Heart left ventricle (tissue), 16 donors: Measurements from ENCODE around the gene VASH1. TPM values are rescaled to one million over a fixed set of nuclear protein-coding genes. Genes with fewer than 3 reads are reported as not detected.

Experiments
- ATAC-seq, 4 donors: fragments of 200-7000 bp; cut with Tn5 transposase; one replicate each; pipeline ENCODE4 v1.9.1; 2020 to 2022; ENCODE audit warnings: moderate library complexity in 4 of 4, mild to moderate bottlenecking in 3 of 4, moderate number of reproducible peaks in 1 of 4
- DNase-seq, 5 donors: peaks; one replicate each; pipeline ENCODE4 v3.0.0-alpha.2; 2020
- H3K27ac ChIP-seq, 12 donors: fragments of 200-600 bp; sonication (generic) in 4 of 12; one replicate each; pipeline versions ENCODE4 v1.5.0 to v1.8.0; 2016 to 2022; ENCODE audit warnings: mild to moderate bottlenecking in 2 of 12
- H3K27me3 ChIP-seq, 9 donors: fragments of 200-600 bp; sonication (generic) in 2 of 9; one replicate each; pipeline versions ENCODE4 v1.5.1 to v1.8.0; 2016 to 2022; ENCODE audit warnings: mild to moderate bottlenecking in 3 of 9
- H3K36me3 ChIP-seq, 9 donors: fragments of 200-600 bp; sonication (generic) in 2 of 9; one replicate each; pipeline versions ENCODE4 v1.5.0 to v1.8.0; 2018 to 2022; ENCODE audit warnings: mild to moderate bottlenecking in 2 of 9
- H3K4me1 ChIP-seq, 12 donors: fragments of 200-600 bp; sonication (generic) in 4 of 12; one replicate each; pipeline versions ENCODE4 v1.5.0 to v1.8.0; 2016 to 2022; ENCODE audit warnings: mild to moderate bottlenecking in 3 of 12
- H3K4me3 ChIP-seq, 12 donors: fragments of 200-600 bp; sonication (generic) in 4 of 12; one replicate each; pipeline versions ENCODE4 v1.5.0 to v1.8.0; 2017 to 2022; ENCODE audit warnings: mild to moderate bottlenecking in 9 of 12, moderate library complexity in 4 of 12
- H3K9me3 ChIP-seq, 12 donors: fragments of 200-600 bp; sonication (generic) in 4 of 12; one replicate each; pipeline versions ENCODE4 v1.5.0 to v1.8.0; 2016 to 2022; ENCODE audit warnings: mild to moderate bottlenecking in 1 of 12
- POLR2A ChIP-seq, 2 donors: fragments of 450-650 bp; IDR thresholded peaks; one replicate each; pipeline ENCODE4 v1.6.1; 2017; ENCODE audit warnings: antibody characterized with exemption in 2 of 2, mild to moderate bottlenecking in 2 of 2, moderate library complexity in 2 of 2
- WGBS, 4 donors: extraction: QIAGEN DNeasy Blood & Tissue Kit in 2 of 4; methylation state at CpG; one replicate each; pipeline versions ENCODE4 v1.1.5 to v1.1.7; 2013 to 2018; 5-methylcytosine and 5-hydroxymethylcytosine counted together
- intact Hi-C, 10 donors: fragments of 100-400 bp; cut with DNase I; formaldehyde crosslinking; loops; one replicate each; pipeline versions ENCODE4 v1.11.1 to v1.14.2; 2022
- polyA plus RNA-seq, 2 donors: library from polyadenylated mRNA; stranded (reverse); fragments of 200-250 nt; gene quantifications; one replicate each; pipeline ENCODE4 v1.2.3, GENCODE V29; 2013
- total RNA-seq, 9 donors: library from RNA; depleted of rRNA in 2 of 9; stranded (reverse); fragments of >200 nt in 2 of 9; fragmentation: NEBNext Ultra II Directional in 3 of 9; extraction: Animal tissue kit (Norgen Biotek cat#: 25700) in 3 of 9; gene quantifications; one replicate each; pipeline versions ENCODE4 v1.1.0 to v1.2.4, GENCODE V29; 2016 to 2023
- TF ChIP-seq, protein P1 (sequence below), 12 donors: fragments of 200-600 bp; sonication (generic) in 4 of 12; IDR thresholded peaks; one replicate each; pipeline versions ENCODE4 v1.5.0 to v1.8.0; 2018 to 2022; ENCODE audit warnings: antibody characterized with exemption in 12 of 12, mild to moderate bottlenecking in 5 of 12
- donor health status: ischemic (EF 13 %, LVEDD 7.1; RV severe dilation, severe dysfunction).
- donor health status: healthy with polysubstance abuse.
- donor health status: DM: no; HTN: yes; CAD: no.
- donor health status: DM: no; HTN: no; CAD: no.
- donor health status: ischemic (EF 25% LVEDD 6.9; RV normal size, moderate dysfunction).
- donor health status: ischemic (EF 25% LVEDD 5.7; RV mildly dilated, moderate dysfunction).
- donor health status: healthy.
- donor health status: DM: yes; HTN: yes; CAD: no.
- donor health status: ischemic (EF 35%, LVEDD 5.7; RV mildly dilated, moderate dysfunction).
- donor health status: nonischemic (EF 11% LVEDD 7.7; RV severe dilation, severe dysfunction).
- donor health status: DM: yes; HTN: yes; CAD: no.
- donor health status: PGD.
- donor health status: ischemic (EF 29% LVEDD 5.4; RV normal size, mild dysfunction).
- donor health status: nonischemic (EF 23%, LVEDD 6.1; RV moderate dilation, normal function).

VASH1 gene
- total and polyA plus RNA-seq, 11 donors = 7.8 to 30.8 (median 11.1) TPM

DNA sequence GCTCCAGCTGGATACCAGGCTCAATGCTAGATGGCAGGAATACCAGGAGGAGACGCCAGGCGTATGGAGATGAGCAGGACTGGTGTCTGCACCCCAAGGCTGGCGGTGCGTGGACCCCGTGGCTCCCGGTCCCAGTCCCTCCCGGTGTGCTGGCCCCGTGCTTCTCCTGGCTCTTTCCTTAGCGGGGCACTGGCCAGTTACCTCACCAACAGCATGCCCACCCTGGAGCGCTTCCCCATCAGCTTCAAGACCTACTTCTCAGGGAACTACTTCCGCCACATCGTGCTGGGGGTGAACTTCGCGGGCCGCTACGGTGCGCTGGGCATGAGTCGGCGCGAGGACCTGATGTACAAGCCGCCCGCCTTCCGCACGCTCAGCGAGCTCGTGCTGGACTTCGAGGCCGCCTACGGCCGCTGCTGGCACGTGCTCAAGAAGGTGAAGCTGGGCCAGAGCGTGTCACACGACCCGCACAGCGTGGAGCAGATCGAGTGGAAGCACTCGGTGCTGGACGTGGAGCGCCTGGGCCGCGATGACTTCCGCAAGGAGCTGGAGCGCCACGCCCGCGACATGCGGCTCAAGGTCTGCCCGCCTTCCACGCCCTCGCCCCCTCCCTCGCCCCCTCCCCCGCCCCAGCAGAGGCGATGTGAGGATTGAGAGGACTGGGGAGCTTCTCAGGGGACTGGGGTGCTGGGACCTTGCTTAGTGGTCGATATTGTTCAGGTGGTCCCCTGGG, 14.6 kb downstream of the VASH1 start:
- TF ChIP-seq, protein P1, sequence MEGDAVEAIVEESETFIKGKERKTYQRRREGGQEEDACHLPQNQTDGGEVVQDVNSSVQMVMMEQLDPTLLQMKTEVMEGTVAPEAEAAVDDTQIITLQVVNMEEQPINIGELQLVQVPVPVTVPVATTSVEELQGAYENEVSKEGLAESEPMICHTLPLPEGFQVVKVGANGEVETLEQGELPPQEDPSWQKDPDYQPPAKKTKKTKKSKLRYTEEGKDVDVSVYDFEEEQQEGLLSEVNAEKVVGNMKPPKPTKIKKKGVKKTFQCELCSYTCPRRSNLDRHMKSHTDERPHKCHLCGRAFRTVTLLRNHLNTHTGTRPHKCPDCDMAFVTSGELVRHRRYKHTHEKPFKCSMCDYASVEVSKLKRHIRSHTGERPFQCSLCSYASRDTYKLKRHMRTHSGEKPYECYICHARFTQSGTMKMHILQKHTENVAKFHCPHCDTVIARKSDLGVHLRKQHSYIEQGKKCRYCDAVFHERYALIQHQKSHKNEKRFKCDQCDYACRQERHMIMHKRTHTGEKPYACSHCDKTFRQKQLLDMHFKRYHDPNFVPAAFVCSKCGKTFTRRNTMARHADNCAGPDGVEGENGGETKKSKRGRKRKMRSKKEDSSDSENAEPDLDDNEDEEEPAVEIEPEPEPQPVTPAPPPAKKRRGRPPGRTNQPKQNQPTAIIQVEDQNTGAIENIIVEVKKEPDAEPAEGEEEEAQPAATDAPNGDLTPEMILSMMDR (IDR thresholded peaks at IDR 0.05) = no peak
- no peak for TF ChIP-seq POLR2A (IDR thresholded peaks at IDR 0.05)
- peaks cover 8 to 77% (median 38%) of the 10 kb centered on the region in 12 donors for H3K4me1 ChIP-seq
- H3K27ac ChIP-seq = peak overlapping the region in 3 of 12 donors; percentile 7 to 55 (median 49)
- H3K27me3 ChIP-seq = no peaks in the 10 kb centered on the region
- H3K4me3 ChIP-seq = no peak overlapping the region
- no peak for ATAC-seq
- DNase-seq = peak in 1 of 5 donors; percentile 22
- H3K36me3 ChIP-seq = peaks cover 0 to 68% (median 21%) of the 10 kb centered on the region in 9 donors
- WGBS, 4 donors = 93 to 96% (median 94%) methylated on average over 38 to 54 of the region's 54 CpGs
- no peaks in the 10 kb centered on the region for H3K9me3 ChIP-seq
- intact Hi-C loops = no loop called here

DNA sequence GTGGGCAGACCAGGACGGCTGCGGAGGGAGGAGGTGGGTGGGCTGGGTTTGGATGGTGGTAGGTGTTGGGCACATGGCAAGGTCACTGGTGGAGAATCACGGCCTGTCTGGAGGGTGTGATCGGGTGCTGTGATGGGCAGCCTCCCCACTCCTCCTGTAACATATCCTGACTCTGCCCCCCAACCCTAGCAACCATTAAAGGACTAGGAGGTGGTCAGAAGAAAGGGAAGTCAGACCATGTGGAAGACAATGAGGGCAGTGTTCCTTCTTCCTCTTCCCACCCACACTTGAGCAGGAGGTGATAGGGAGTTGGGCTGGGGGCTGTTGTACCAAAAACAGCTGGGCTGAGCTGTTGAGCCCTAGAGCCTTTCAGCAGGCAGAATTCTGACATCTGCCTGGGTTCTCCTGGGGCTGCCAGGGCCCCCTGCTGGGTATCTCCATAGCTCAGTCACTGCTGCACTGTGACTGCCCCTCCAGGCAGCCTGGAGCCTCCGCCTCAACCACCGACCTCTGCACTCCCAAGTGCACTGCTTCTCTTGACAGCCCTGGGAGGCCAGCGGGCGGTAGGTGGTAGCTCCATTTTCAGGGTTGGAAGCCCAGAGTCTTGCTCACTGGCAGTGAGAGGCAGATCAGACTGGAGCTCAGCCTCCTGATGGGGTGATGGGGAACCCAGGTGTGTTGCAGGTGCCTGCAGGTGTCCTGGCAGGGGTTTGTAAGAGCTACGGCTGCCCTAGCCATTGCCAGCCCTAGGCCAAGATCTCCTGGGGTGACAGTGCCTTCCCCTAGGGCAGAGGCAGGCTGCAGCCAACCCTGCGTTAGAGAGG, 15.4 kb downstream of the VASH1 start:
- intact Hi-C loops = no loop called here
- no peak for DNase-seq
- peak overlapping the region in 7 of 12 donors; percentile 2 to 55 (median 14) for H3K27ac ChIP-seq
- H3K9me3 ChIP-seq = no peaks in the 10 kb centered on the region
- no peak for TF ChIP-seq POLR2A (IDR thresholded peaks at IDR 0.05)
- TF ChIP-seq, protein P1 (IDR thresholded peaks at IDR 0.05) = peak in 1 of 12 donors; percentile 10
- H3K4me1 ChIP-seq = peaks cover 8 to 77% (median 40%) of the 10 kb centered on the region in 12 donors
- no peak for ATAC-seq
- WGBS, 4 donors = 81 to 90% (median 86%) methylated on average over 8 to 10 of the region's 10 CpGs
- H3K27me3 ChIP-seq = no peaks in the 10 kb centered on the region
- H3K36me3 ChIP-seq = peaks cover 0 to 62% (median 25%) of the 10 kb centered on the region in 9 donors
- H3K4me3 ChIP-seq = no peak overlapping the region

DNA sequence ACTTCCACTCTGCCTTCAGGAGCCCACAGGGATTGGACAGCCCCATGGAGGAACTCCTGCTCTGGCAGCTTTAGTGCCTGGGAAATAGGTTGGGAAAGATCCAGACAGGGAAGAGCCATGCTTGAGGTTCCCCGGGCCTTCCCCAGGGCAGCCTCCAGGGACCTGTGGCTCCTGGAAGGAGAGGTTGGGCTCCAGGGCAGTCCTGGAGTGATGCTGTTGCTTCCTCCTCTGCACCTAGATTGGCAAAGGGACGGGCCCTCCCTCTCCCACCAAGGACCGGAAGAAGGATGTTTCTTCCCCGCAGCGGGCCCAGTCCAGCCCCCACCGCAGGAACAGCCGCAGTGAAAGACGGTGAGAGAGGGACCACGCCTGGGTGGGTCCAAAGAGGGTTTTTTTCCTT, 16.5 kb downstream of the VASH1 start:
- intact Hi-C loops = no loop called here
- ATAC-seq = peak in 1 of 4 donors; percentile 31

More for the DNA sequence above, 16.5 kb downstream of the VASH1 start:
- no peak overlapping the region for H3K4me3 ChIP-seq
- peaks cover 0 to 72% (median 31%) of the 10 kb centered on the region in 9 donors for H3K36me3 ChIP-seq
- no peaks in the 10 kb centered on the region for H3K27me3 ChIP-seq
- no peak for DNase-seq
- peaks cover under 1 to 77% (median 40%) of the 10 kb centered on the region in 12 donors for H3K4me1 ChIP-seq
- H3K9me3 ChIP-seq = no peaks in the 10 kb centered on the region
- 50 to 63% (median 56%) methylated on average over 9 of the region's 9 CpGs for WGBS, 4 donors
- peak overlapping the region in 8 of 12 donors; percentile 2 to 64 (median 22) for H3K27ac ChIP-seq
- TF ChIP-seq, protein P1 (IDR thresholded peaks at IDR 0.05) = no peak
